Kidney (tissue), 14 donors: ENCODE measurements around the gene ODAPH. TPM values are rescaled to one million over a fixed set of nuclear protein-coding genes. Genes with fewer than 3 reads are reported as not detected.
"Not testable (repeated sequence)": the region's sequence is repeated elsewhere in the genome, so short reads cannot be mapped to it uniquely, and the experiment has no call there.

ENCODE experiments used
- DNase-seq, 5 donors: peaks; one replicate each; pipeline ENCODE4 v3.0.0-alpha.2; 2013 to 2020
- FAIRE-seq: peaks from 2 replicates; lab custom pipeline; 2012; peaks lifted over from hg19 to GRCh38; lab: Jason Lieb, UNC
- H3K27ac ChIP-seq, 2 donors: one replicate each; pipeline ENCODE4 v1.7.0; 2013; ENCODE audit warnings: low read depth in 2 of 2, low read length in 2 of 2, inconsistent platforms in 1 of 2
- H3K27me3 ChIP-seq: one replicate; pipeline ENCODE4 v1.7.1; 2013; ENCODE audit warnings: low read length, inconsistent platforms; ENCODE audit not compliant: control insufficient read depth, insufficient read depth
- H3K36me3 ChIP-seq, 3 donors: one replicate each; pipeline versions ENCODE4 v1.7.0 to v1.7.1; 2013; ENCODE audit warnings: low read length in 3 of 3, control low read depth in 1 of 3, inconsistent platforms in 1 of 3; ENCODE audit not compliant: insufficient read depth in 3 of 3, control insufficient read depth in 2 of 3
- H3K4me1 ChIP-seq, 3 donors: one replicate each; pipeline versions ENCODE4 v1.7.0 to v1.7.1; 2013; ENCODE audit warnings: low read length in 3 of 3, inconsistent platforms in 1 of 3, low read depth in 1 of 3; ENCODE audit not compliant: control insufficient read depth in 2 of 3, insufficient read depth in 2 of 3
- H3K4me3 ChIP-seq, 3 donors: one replicate each; pipeline versions ENCODE4 v1.7.0 to v1.8.1; 2013; ENCODE audit warnings: low read length in 3 of 3, control low read depth in 1 of 3, inconsistent platforms in 1 of 3
- H3K9ac ChIP-seq, 3 donors: one replicate each; pipeline versions ENCODE4 v1.7.0 to v1.7.1; 2013; ENCODE audit warnings: low read length in 3 of 3, control low read depth in 1 of 3, inconsistent platforms in 1 of 3
- H3K9me3 ChIP-seq, 3 donors: one replicate each; pipeline versions ENCODE4 v1.7.0 to v1.7.1; 2013; ENCODE audit warnings: low read length in 3 of 3, control low read depth in 1 of 3, inconsistent platforms in 1 of 3; ENCODE audit not compliant: control insufficient read depth in 2 of 3, insufficient read depth in 1 of 3
- intact Hi-C: fragments of 100-400 bp; cut with DNase I; formaldehyde crosslinking; loops from one replicate; pipeline ENCODE4 v1.11.1; 2022
- polyA plus RNA-seq: library from polyadenylated mRNA; stranded (reverse); fragments of 350-450 nt; fragmentation: Illumina TruSeq; extraction: RNeasy Lipid Tissue Mini Kit (QIAGEN cat#74804); gene quantifications from one replicate; pipeline ENCODE4 v1.2.3, GENCODE V29; 2014; ENCODE audit warnings: low read depth, low replicate concordance; ENCODE audit not compliant: insufficient read depth
- total RNA-seq: library from RNA; stranded (reverse); fragmentation: NEBNext Ultra II Directional; extraction: Animal tissue kit (Norgen Biotek cat#: 25700); gene quantifications from one replicate; pipeline ENCODE4 v1.2.1, GENCODE V29; 2021
- TF ChIP-seq, protein P1 (sequence below): IDR thresholded peaks from 3 replicates; pipeline ENCODE4 v1.5.1; 2012; ENCODE audit warnings: mild to moderate bottlenecking, moderate library complexity, borderline replicate concordance; ENCODE audit not compliant: insufficient read depth; ENCODE audit errors: extremely low read depth
- donor health status: control.
- donor health status: control.
- donor health status: control.
- donor health status: control.
- donor health status: control.
- donor health status: DM: yes; HTN: yes; CAD: no.
- donor health status: Normal renal cell carcinoma (clear cell type).

ODAPH gene
- total and polyA plus RNA-seq, 2 donors from 2014 or later: not detected

DNA sequence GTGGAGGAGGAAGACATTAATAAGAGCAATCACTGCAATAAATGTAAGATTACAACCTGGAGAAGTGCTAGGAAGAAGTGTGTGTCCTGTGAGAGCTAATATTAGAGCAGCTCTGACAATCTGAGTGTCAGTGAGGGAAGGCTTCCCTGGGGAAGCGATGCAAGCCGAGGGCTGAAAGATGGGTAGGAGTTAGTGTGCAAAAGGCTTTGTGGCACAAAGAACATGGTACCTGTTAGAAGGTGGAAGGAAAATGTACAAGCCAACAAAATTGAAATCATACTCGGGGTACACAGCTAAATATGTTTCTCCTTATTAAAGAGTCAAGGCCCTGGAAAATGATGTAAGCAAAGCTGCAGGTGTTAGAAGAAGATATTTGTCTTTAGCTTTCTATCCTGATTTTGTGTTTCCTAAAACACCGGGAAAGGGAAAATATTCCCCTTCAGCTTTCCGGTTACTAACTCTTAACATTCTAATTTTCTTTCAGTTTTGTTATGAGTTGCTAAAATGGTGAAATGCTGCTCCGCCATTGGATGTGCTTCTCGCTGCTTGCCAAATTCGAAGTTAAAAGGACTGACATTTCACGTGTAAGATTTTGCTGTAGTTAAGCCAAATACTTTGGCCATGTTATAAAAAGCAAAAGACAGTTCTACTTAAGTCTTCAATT lies 40.8 kb upstream of the ODAPH start:
- H3K27ac ChIP-seq: peak overlapping the region; percentile 88 to 95
- peak overlapping the region; percentile 50 to 96 (median 88) for H3K9ac ChIP-seq
- TF ChIP-seq, protein P1, sequence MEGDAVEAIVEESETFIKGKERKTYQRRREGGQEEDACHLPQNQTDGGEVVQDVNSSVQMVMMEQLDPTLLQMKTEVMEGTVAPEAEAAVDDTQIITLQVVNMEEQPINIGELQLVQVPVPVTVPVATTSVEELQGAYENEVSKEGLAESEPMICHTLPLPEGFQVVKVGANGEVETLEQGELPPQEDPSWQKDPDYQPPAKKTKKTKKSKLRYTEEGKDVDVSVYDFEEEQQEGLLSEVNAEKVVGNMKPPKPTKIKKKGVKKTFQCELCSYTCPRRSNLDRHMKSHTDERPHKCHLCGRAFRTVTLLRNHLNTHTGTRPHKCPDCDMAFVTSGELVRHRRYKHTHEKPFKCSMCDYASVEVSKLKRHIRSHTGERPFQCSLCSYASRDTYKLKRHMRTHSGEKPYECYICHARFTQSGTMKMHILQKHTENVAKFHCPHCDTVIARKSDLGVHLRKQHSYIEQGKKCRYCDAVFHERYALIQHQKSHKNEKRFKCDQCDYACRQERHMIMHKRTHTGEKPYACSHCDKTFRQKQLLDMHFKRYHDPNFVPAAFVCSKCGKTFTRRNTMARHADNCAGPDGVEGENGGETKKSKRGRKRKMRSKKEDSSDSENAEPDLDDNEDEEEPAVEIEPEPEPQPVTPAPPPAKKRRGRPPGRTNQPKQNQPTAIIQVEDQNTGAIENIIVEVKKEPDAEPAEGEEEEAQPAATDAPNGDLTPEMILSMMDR: no peak
- no peaks in the 10 kb centered on the region for H3K27me3 ChIP-seq
- DNase-seq (peak in 1 of 5 donors; percentile 4), FAIRE-seq (no peak)
- peaks cover 0 to 7% (median 7%) of the 10 kb centered on the region in 3 donors for H3K36me3 ChIP-seq
- peaks cover 3 to 22% (median 11%) of the 10 kb centered on the region in 3 donors for H3K4me1 ChIP-seq
- intact Hi-C loops: no loop called here
- H3K4me3 ChIP-seq: peak overlapping the region; percentile 84 to 98 (median 97)
- H3K9me3 ChIP-seq: no peaks in the 10 kb centered on the region

DNA sequence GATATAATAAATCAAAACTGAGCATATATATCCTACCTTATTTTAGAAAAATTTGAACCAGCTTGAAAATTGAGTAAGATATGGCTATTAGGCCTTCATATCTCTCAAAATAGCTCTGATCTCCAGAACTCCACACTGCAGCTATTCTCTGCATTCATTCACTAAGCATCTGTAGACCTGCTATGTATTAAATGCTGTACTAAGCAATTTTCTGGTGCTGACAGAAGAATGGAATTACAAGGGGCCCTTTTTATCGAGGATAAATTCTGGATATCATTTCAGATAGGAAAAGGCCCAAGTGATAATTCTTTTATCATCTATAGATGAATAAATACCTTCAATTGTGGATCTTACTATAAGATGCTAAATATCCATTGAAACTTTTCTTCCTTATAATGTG lies 39.7 kb upstream of the ODAPH start:
- no peak overlapping the region for H3K4me3 ChIP-seq
- no peaks in the 10 kb centered on the region for H3K27me3 ChIP-seq
- TF ChIP-seq, protein P1: no peak
- peaks cover 3 to 15% (median 9%) of the 10 kb centered on the region in 3 donors for H3K4me1 ChIP-seq
- no peaks in the 10 kb centered on the region for H3K9me3 ChIP-seq
- intact Hi-C loops: no loop called here
- H3K27ac ChIP-seq: no peak overlapping the region
- DNase-seq (no peak), FAIRE-seq (no peak)
- H3K9ac ChIP-seq: no peak overlapping the region
- peaks cover 0 to 7% (median 7%) of the 10 kb centered on the region in 3 donors for H3K36me3 ChIP-seq

- H3K4me3 ChIP-seq, H3K4me1 ChIP-seq, H3K27me3 ChIP-seq, H3K27ac ChIP-seq, H3K9ac ChIP-seq, H3K9me3 ChIP-seq, DNase-seq, intact Hi-C loops, FAIRE-seq: not testable (repeated sequence)
- peaks cover 3 to 13% (median 10%) of the 10 kb centered on the region in 3 donors for H3K36me3 ChIP-seq
Measured at GRCh38 chr4:75519452-75519851, 36.4 kb upstream of the ODAPH start.

DNA sequence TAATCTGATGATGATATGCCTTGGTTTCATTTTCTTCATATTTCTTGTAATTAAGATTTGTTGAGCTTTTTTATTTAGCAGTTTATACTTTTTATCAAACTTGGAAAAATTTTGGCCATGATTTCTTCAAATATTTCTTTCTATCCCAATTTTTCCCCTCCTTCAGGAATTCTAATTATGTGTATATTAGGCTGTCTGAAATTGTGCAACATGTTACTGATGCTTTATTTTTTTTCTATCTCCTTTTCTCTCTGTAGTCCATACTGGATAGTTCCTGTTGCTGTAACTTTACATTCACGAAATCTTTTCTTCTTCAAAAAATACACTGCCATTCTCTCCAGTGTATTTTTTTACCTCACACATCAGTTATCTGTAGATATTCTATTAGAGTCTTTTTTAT lies 30.8 kb upstream of the ODAPH start:
- peaks cover 7 to 23% (median 16%) of the 10 kb centered on the region in 3 donors for H3K36me3 ChIP-seq
- FAIRE-seq (no peak), DNase-seq (no peak)
- H3K9me3 ChIP-seq: no peaks in the 10 kb centered on the region
- no peak overlapping the region for H3K4me3 ChIP-seq
- no peak overlapping the region for H3K27ac ChIP-seq
- H3K9ac ChIP-seq: no peak overlapping the region
- H3K27me3 ChIP-seq: no peaks in the 10 kb centered on the region
- intact Hi-C loops: no loop called here
- no peaks in the 10 kb centered on the region for H3K4me1 ChIP-seq
- TF ChIP-seq, protein P1: no peak
